A673 (cell line): ENCODE data around the gene ERGIC3. TPM values are rescaled to one million over a fixed set of nuclear protein-coding genes. Genes with fewer than 3 reads are reported as not detected.

Source experiments
- BruUV-seq: library from RNA; stranded (reverse); fragments of 400-500 nt; replicated peaks from 2 replicates; lab custom pipeline; 2021; lab: Mats Ljungman, UMichigan
- CTCF ChIA-PET: fragments of 300-600 bp; sonication (Branson Sonifier 250); formaldehyde crosslinking; loops from one replicate; lab custom pipeline; 2022; ENCODE audit warnings: antibody characterized with exemption; lab: Charles Lee
- POLR2A ChIA-PET: fragments of 300-600 bp; sonication (Branson Sonifier 250); formaldehyde crosslinking; loops from one replicate; lab custom pipeline; 2022; ENCODE audit warnings: antibody characterized with exemption; ENCODE audit not compliant: low non-redundant PET; lab: Charles Lee
- DNase-seq: peaks from one replicate; pipeline ENCODE4 v3.0.0-alpha.2; 2015; ENCODE audit warnings: low spot score
- H3K27ac ChIP-seq: fragments of 200-600 bp; sonication (generic); 2 replicates; pipeline ENCODE4 v1.5.1; 2016; ENCODE audit warnings: mixed run types, low read depth, mild to moderate bottlenecking, mixed read lengths, antibody characterized with exemption, low read length; ENCODE audit not compliant: poor library complexity, severe bottlenecking
- H3K27me3 ChIP-seq: fragments of 200-600 bp; sonication (generic); replicated peaks from 2 replicates; pipeline ENCODE4 v1.6.1; 2017; ENCODE audit warnings: mixed run types, low read depth, mild to moderate bottlenecking, mixed read lengths, antibody characterized with exemption, low read length; ENCODE audit not compliant: insufficient read depth, poor library complexity
- H3K36me3 ChIP-seq: fragments of 200-600 bp; sonication (generic); 2 replicates; pipeline ENCODE4 v1.6.1; 2016; ENCODE audit warnings: mixed run types, mild to moderate bottlenecking, mixed read lengths, antibody characterized with exemption, low read length; ENCODE audit not compliant: insufficient read depth, poor library complexity, severe bottlenecking
- H3K4me1 ChIP-seq: fragments of 200-600 bp; sonication (generic); 2 replicates; pipeline ENCODE4 v1.6.1; 2017; ENCODE audit warnings: mixed run types, mild to moderate bottlenecking, mixed read lengths, antibody characterized with exemption, low read length; ENCODE audit not compliant: insufficient read depth, poor library complexity, severe bottlenecking
- H3K4me3 ChIP-seq: fragments of 200-600 bp; sonication (generic); 2 replicates; pipeline ENCODE4 v1.5.1; 2016; ENCODE audit warnings: low read depth, mixed run types, mild to moderate bottlenecking, mixed read lengths, low read length; ENCODE audit not compliant: poor library complexity, severe bottlenecking
- H3K9me3 ChIP-seq: fragments of 200-600 bp; sonication (generic); 2 replicates; pipeline ENCODE4 v1.6.1; 2016; ENCODE audit warnings: mixed run types, low read depth, mild to moderate bottlenecking, mixed read lengths, antibody characterized with exemption, low read length; ENCODE audit not compliant: poor library complexity, severe bottlenecking
- CTCF ChIP-seq: fragments of 300-800, 200-600 bp; sonication (generic); conservative IDR thresholded peaks from 2 replicates; pipeline ENCODE4 v1.5.1; 2017; ENCODE audit warnings: low read depth, mild to moderate bottlenecking, antibody characterized with exemption, low read length, moderate library complexity, mixed read lengths
- EZH2 ChIP-seq: fragments of 200-600 bp; sonication (generic); IDR thresholded peaks from 2 replicates; pipeline ENCODE4 v1.6.1; 2017; ENCODE audit warnings: borderline replicate concordance, low read depth, mild to moderate bottlenecking, mixed read lengths, antibody characterized with exemption, low read length; ENCODE audit not compliant: poor library complexity, severe bottlenecking
- intact Hi-C: fragments of 100-400 bp; cut with micrococcal nuclease; formaldehyde crosslinking; loops from one replicate; pipeline ENCODE4 v1.10.0; 2022; ENCODE audit not compliant: unreplicated experiment
- total RNA-seq: library from RNA; stranded (reverse); gene quantifications from 2 replicates; pipeline ENCODE4 v1.2.3, GENCODE V29; 2021

ERGIC3 gene
- total RNA-seq, 1 experiment from 2014 or later: 256 TPM

GRCh38 chr20:35571555-35571954 is 29.7 kb downstream of the ERGIC3 start:
- CTCF ChIA-PET: no interaction called here
- Histone ChIP-seq H3K9me3 (no peaks in the 10 kb centered on the region), H3K36me3 (no peaks in the 10 kb centered on the region), H3K27ac (no peak overlapping the region), H3K4me1 (no peaks in the 10 kb centered on the region), H3K27me3 (no peaks in the 10 kb centered on the region), H3K4me3 (no peak overlapping the region)
- POLR2A ChIA-PET: no interaction called here
- no peak for DNase-seq
- no TSS peak for BruUV-seq
- intact Hi-C loops: no loop called here
- no peak for TF ChIP-seq CTCF
- no peak for TF ChIP-seq EZH2

- DNase-seq: no peak
- no peak overlapping the region for H3K27ac ChIP-seq
- no TSS peak for BruUV-seq
- H3K36me3 ChIP-seq: no peaks in the 10 kb centered on the region
- intact Hi-C loops: no loop called here
- H3K4me1 ChIP-seq: no peaks in the 10 kb centered on the region
- CTCF ChIA-PET: no interaction called here
- no peaks in the 10 kb centered on the region for H3K9me3 ChIP-seq
- POLR2A ChIA-PET: no interaction called here
- no peaks in the 10 kb centered on the region for H3K27me3 ChIP-seq
- no peak overlapping the region for H3K4me3 ChIP-seq
- no peak for TF ChIP-seq CTCF
- TF ChIP-seq EZH2: no peak
These were observed 31.0 kb downstream of the ERGIC3 start for GRCh38 chr20:35572838-35573237.

GRCh38 chr20:35575958-35576357 is 34.1 kb downstream of the ERGIC3 start:
- H3K27me3 ChIP-seq: no peaks in the 10 kb centered on the region
- H3K36me3 ChIP-seq: no peaks in the 10 kb centered on the region
- no peak for TF ChIP-seq CTCF
- TF ChIP-seq EZH2: no peak
- H3K27ac ChIP-seq: no peak overlapping the region
- H3K4me3 ChIP-seq: no peak overlapping the region
- ChIA-PET CTCF (no interaction called here), POLR2A (interaction anchor here (0.7 kb wide), 1 partner anchor 101 kb away, joined by 8 read pairs; no protein-coding TSS in a partner anchor)
- no peak for DNase-seq
- no TSS peak for BruUV-seq
- no peaks in the 10 kb centered on the region for H3K4me1 ChIP-seq
- intact Hi-C loops: no loop called here
- H3K9me3 ChIP-seq: no peaks in the 10 kb centered on the region
